ENCODE measurements around the gene IMMP1L.
"Not testable (repeated sequence)": the region's sequence is repeated elsewhere in the genome, so short reads cannot be mapped to it uniquely, and the experiment has no call there.

The IMMP1L gene

DNA sequence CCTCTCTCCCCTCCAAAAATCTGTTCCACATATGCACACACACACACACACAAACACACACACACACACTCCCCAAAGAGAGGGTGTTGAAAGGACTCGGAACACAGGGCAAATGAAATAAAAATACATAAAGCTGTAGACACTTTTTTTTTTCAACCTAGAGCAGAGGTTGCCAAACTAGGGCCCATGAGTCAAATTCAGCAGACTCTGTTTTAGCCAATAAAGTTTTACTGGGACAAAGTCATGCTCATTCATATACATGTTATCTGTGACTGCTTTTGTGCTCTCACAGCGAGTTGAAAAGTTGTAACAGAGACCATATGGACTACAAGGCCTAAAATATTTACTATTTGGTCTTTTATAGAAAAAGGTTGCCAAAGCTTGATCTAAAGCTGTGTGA, 8.9 kb downstream of the IMMP1L start:
- Histone ChIP-seq H3K4me3 (ENCODE audit: low read depth, low read length) (no peak overlapping the region), H3K4me1 (ENCODE audit: control insufficient read depth, insufficient read depth, low read length) (no peaks in the 10 kb centered on the region), H3K9ac (ENCODE audit: low read depth, low read length) (no peak overlapping the region), H3K9me3 (ENCODE audit: control insufficient read depth, insufficient read depth, low read length) (no peaks in the 10 kb centered on the region), H3K27me3 (ENCODE audit: control insufficient read depth, insufficient read depth, low read length) (no peaks in the 10 kb centered on the region), H3K36me3 (ENCODE audit: control insufficient read depth, insufficient read depth, low read length) (no peaks in the 10 kb centered on the region)

GRCh38 chr11:31499576-31500178, 9.7 kb downstream of the IMMP1L start:
- no peaks in the 10 kb centered on the region for H3K27me3 ChIP-seq (ENCODE audit: control insufficient read depth, insufficient read depth, low read length)
- no peaks in the 10 kb centered on the region for H3K4me1 ChIP-seq (ENCODE audit: control insufficient read depth, insufficient read depth, low read length)
- no peaks in the 10 kb centered on the region for H3K36me3 ChIP-seq (ENCODE audit: control insufficient read depth, insufficient read depth, low read length)
- no peaks in the 10 kb centered on the region for H3K9me3 ChIP-seq (ENCODE audit: control insufficient read depth, insufficient read depth, low read length)
- no peak overlapping the region for H3K9ac ChIP-seq (ENCODE audit: low read depth, low read length)
- no peak overlapping the region for H3K4me3 ChIP-seq (ENCODE audit: low read depth, low read length)

GRCh38 chr11:31493762-31494161, 15.7 kb downstream of the IMMP1L start:
- not testable (repeated sequence) for H3K36me3 ChIP-seq (ENCODE audit: control insufficient read depth, insufficient read depth, low read length); H3K4me1 ChIP-seq (ENCODE audit: control insufficient read depth, insufficient read depth, low read length); H3K9me3 ChIP-seq (ENCODE audit: control insufficient read depth, insufficient read depth, low read length); H3K9ac ChIP-seq (ENCODE audit: low read depth, low read length); H3K4me3 ChIP-seq (ENCODE audit: low read depth, low read length); H3K27me3 ChIP-seq (ENCODE audit: control insufficient read depth, insufficient read depth, low read length)

DNA sequence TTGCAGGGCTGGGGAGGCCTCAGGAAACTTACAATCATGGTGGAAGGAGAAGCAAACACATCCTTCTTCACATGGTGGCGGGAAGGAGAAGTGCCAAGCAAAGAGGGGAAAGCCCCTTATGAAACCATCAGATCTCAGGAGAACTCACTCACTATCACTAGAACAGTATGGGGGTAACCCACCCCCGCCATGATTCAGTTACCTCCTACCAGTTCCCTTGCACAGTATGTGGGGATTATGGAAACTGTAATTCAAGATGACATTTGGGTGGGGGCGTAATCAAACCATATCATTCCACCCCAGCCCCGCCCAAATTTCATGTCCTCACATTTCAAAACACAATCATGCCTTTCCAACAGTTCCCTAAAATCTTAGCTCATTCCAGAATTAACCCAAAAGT, 16.2 kb downstream of the IMMP1L start:
- Histone ChIP-seq H3K4me1 (ENCODE audit: control insufficient read depth, insufficient read depth, low read length) (peaks cover 4% of the 10 kb centered on the region), H3K36me3 (ENCODE audit: control insufficient read depth, insufficient read depth, low read length) (no peaks in the 10 kb centered on the region), H3K9ac (ENCODE audit: low read depth, low read length) (no peak overlapping the region), H3K9me3 (ENCODE audit: control insufficient read depth, insufficient read depth, low read length) (no peaks in the 10 kb centered on the region), H3K4me3 (ENCODE audit: low read depth, low read length) (no peak overlapping the region), H3K27me3 (ENCODE audit: control insufficient read depth, insufficient read depth, low read length) (no peaks in the 10 kb centered on the region)

- peaks cover 4% of the 10 kb centered on the region for H3K4me1 ChIP-seq (ENCODE audit: control insufficient read depth, insufficient read depth, low read length)
- no peak overlapping the region for H3K4me3 ChIP-seq (ENCODE audit: low read depth, low read length)
- H3K36me3 ChIP-seq (ENCODE audit: control insufficient read depth, insufficient read depth, low read length): no peaks in the 10 kb centered on the region
- no peaks in the 10 kb centered on the region for H3K9me3 ChIP-seq (ENCODE audit: control insufficient read depth, insufficient read depth, low read length)
- H3K9ac ChIP-seq (ENCODE audit: low read depth, low read length): no peak overlapping the region
- no peaks in the 10 kb centered on the region for H3K27me3 ChIP-seq (ENCODE audit: control insufficient read depth, insufficient read depth, low read length)
Observed at GRCh38 chr11:31492320-31492913, 17.0 kb downstream of the IMMP1L start.

DNA sequence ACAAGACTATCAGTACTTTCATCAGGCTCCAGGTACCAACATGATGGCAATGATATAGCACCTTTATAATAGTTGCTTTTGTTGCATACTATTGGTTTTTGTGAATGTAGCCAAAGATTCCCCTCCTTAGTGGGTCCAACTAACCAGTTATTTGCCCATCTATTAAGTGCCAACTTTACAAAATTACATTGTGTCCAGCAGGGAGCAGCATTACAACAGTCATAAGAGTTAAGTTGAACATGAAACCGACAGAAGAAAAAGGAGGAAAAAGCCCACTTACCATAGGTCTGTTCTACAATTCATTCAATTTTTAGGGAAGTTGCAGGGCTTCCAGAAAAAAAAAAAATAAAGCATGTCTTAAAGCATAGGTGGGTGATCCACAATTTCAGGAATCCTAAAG, 21.6 kb downstream of the IMMP1L start:
- Histone ChIP-seq H3K4me1 (ENCODE audit: control insufficient read depth, insufficient read depth, low read length) (peaks cover 11% of the 10 kb centered on the region), H3K4me3 (ENCODE audit: low read depth, low read length) (no peak overlapping the region), H3K9me3 (ENCODE audit: control insufficient read depth, insufficient read depth, low read length) (no peaks in the 10 kb centered on the region), H3K27me3 (ENCODE audit: control insufficient read depth, insufficient read depth, low read length) (no peaks in the 10 kb centered on the region), H3K9ac (ENCODE audit: low read depth, low read length) (no peak overlapping the region), H3K36me3 (ENCODE audit: control insufficient read depth, insufficient read depth, low read length) (no peaks in the 10 kb centered on the region)

DNA sequence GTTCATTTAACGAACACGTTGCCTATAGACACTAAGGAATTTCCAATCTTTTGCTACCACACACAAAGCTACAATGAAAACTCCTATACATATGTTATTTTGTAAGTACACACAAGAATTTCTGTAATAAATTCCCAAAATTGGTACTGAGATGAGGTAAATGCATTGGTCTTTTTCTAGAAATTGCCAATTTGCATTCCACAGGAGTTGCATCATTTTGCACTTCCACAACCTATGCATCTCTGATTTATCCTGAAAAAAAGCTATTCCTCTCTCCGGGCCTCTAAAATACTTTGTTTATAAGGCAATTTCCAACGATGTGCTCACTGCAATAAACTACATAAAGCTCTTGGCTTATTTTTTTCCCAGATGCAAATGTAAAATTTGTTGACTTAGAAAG, 24.9 kb downstream of the IMMP1L start:
- Histone ChIP-seq H3K9ac (ENCODE audit: low read depth, low read length) (no peak overlapping the region), H3K27me3 (ENCODE audit: control insufficient read depth, insufficient read depth, low read length) (no peaks in the 10 kb centered on the region), H3K4me1 (ENCODE audit: control insufficient read depth, insufficient read depth, low read length) (peaks cover 7% of the 10 kb centered on the region), H3K9me3 (ENCODE audit: control insufficient read depth, insufficient read depth, low read length) (no peaks in the 10 kb centered on the region), H3K36me3 (ENCODE audit: control insufficient read depth, insufficient read depth, low read length) (no peaks in the 10 kb centered on the region), H3K4me3 (ENCODE audit: low read depth, low read length) (no peak overlapping the region)

GRCh38 chr11:31480930-31481329, 28.5 kb downstream of the IMMP1L start:
- Histone ChIP-seq H3K27me3 (ENCODE audit: control insufficient read depth, insufficient read depth, low read length) (no peaks in the 10 kb centered on the region), H3K4me1 (ENCODE audit: control insufficient read depth, insufficient read depth, low read length) (peaks cover 7% of the 10 kb centered on the region), H3K9ac (ENCODE audit: low read depth, low read length) (no peak overlapping the region), H3K4me3 (ENCODE audit: low read depth, low read length) (no peak overlapping the region), H3K36me3 (ENCODE audit: control insufficient read depth, insufficient read depth, low read length) (no peaks in the 10 kb centered on the region), H3K9me3 (ENCODE audit: control insufficient read depth, insufficient read depth, low read length) (no peaks in the 10 kb centered on the region)

- no peak overlapping the region for H3K4me3 ChIP-seq (ENCODE audit: low read depth, low read length)
- no peaks in the 10 kb centered on the region for H3K36me3 ChIP-seq (ENCODE audit: control insufficient read depth, insufficient read depth, low read length)
- H3K9ac ChIP-seq (ENCODE audit: low read depth, low read length): no peak overlapping the region
- H3K9me3 ChIP-seq (ENCODE audit: control insufficient read depth, insufficient read depth, low read length): no peaks in the 10 kb centered on the region
- H3K4me1 ChIP-seq (ENCODE audit: control insufficient read depth, insufficient read depth, low read length): no peaks in the 10 kb centered on the region
- no peaks in the 10 kb centered on the region for H3K27me3 ChIP-seq (ENCODE audit: control insufficient read depth, insufficient read depth, low read length)
Observed at GRCh38 chr11:31479066-31479465, 30.4 kb downstream of the IMMP1L start.

- Histone ChIP-seq H3K9ac (ENCODE audit: low read depth, low read length) (no peak overlapping the region), H3K27me3 (ENCODE audit: control insufficient read depth, insufficient read depth, low read length) (no peaks in the 10 kb centered on the region), H3K4me3 (ENCODE audit: low read depth, low read length) (no peak overlapping the region), H3K4me1 (ENCODE audit: control insufficient read depth, insufficient read depth, low read length) (no peaks in the 10 kb centered on the region), H3K9me3 (ENCODE audit: control insufficient read depth, insufficient read depth, low read length) (no peaks in the 10 kb centered on the region), H3K36me3 (ENCODE audit: control insufficient read depth, insufficient read depth, low read length) (no peaks in the 10 kb centered on the region)
Observed at GRCh38 chr11:31478223-31478590, 31.2 kb downstream of the IMMP1L start.

DNA sequence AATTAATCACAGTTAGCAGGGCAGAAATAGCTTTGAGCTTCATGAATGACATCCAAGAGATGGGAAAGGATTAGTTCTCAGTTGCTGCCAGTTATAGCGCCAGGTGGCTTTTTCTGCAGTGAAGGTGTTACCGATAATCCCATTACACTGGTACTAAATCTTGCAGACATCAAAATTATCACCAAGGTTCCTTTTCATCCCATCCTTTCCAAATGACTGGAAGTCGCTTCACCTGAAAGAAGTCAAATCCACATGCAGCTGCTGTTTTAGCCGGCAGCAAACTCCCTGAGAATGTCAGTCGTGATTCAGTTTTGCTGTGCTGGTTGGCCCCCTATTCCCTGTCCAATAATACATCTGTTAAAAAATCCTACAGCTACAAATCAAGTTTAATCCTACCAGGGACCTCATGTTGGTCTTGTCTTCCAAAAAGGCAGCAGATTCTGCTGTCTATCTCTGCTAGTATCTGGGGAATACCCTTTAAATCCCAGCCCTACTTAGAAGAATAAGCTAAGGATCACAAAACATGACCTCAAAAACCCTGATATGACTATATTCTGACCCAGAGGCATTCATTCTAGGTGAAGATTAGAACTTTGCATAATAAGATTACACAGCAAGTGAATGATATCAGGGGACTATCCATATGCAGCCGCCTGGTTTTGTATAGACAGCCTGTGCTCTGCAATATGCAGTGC, 31.7 kb downstream of the IMMP1L start:
- no peak overlapping the region for H3K4me3 ChIP-seq (ENCODE audit: low read depth, low read length)
- no peaks in the 10 kb centered on the region for H3K27me3 ChIP-seq (ENCODE audit: control insufficient read depth, insufficient read depth, low read length)
- H3K9me3 ChIP-seq (ENCODE audit: control insufficient read depth, insufficient read depth, low read length): no peaks in the 10 kb centered on the region
- H3K4me1 ChIP-seq (ENCODE audit: control insufficient read depth, insufficient read depth, low read length): no peaks in the 10 kb centered on the region
- no peak overlapping the region for H3K9ac ChIP-seq (ENCODE audit: low read depth, low read length)
- no peaks in the 10 kb centered on the region for H3K36me3 ChIP-seq (ENCODE audit: control insufficient read depth, insufficient read depth, low read length)

DNA sequence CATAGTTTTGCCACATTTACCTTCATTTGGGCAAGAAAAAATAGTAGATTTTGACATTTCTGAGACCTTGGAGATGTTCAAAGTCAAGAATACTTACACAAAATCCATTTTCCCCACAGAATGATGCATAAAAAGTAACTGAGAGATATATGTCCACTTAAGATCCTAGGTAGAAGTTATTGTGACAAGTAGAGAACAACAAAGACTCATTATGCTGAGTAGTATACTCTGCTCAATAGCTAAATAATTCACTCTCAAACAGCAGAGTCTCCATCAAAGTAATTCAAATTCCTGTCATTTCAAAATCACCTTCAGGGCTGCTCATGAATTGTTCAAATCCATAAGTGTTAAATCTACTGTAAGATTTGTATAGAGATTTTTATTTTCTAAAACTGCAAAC, 35.3 kb downstream of the IMMP1L start:
- H3K4me1 ChIP-seq (ENCODE audit: control insufficient read depth, insufficient read depth, low read length): no peaks in the 10 kb centered on the region
- H3K36me3 ChIP-seq (ENCODE audit: control insufficient read depth, insufficient read depth, low read length): no peaks in the 10 kb centered on the region
- no peak overlapping the region for H3K9ac ChIP-seq (ENCODE audit: low read depth, low read length)
- no peak overlapping the region for H3K4me3 ChIP-seq (ENCODE audit: low read depth, low read length)
- H3K27me3 ChIP-seq (ENCODE audit: control insufficient read depth, insufficient read depth, low read length): no peaks in the 10 kb centered on the region
- no peaks in the 10 kb centered on the region for H3K9me3 ChIP-seq (ENCODE audit: control insufficient read depth, insufficient read depth, low read length)
